H1 (cell line): ENCODE data around the gene HBEGF. TPM values are rescaled to one million over a fixed set of nuclear protein-coding genes. Genes with fewer than 3 reads are reported as not detected.

Experiments
- CTCF ChIA-PET: fragments of 300-600 bp; sonication (Branson Sonifier 250); formaldehyde crosslinking; loops from one replicate; lab custom pipeline; 2021; ENCODE audit not compliant: partially characterized antibody; lab: Charles Lee
- POLR2A ChIA-PET: fragments of 300-600 bp; sonication (Branson Sonifier 250); formaldehyde crosslinking; loops from one replicate; lab custom pipeline; 2021; ENCODE audit warnings: inconsistent platforms; ENCODE audit not compliant: partially characterized antibody; lab: Charles Lee
- DNase-seq, 2 experiments: peaks; one replicate each; pipeline versions ENCODE4 v3.0.0 to v3.0.0-alpha.2; 2010 to 2022; ENCODE audit warnings: low spot score in 2 of 2, low read depth in 1 of 2, mixed read lengths in 1 of 2
- FAIRE-seq: peaks from 2 replicates; lab custom pipeline; 2011; peaks lifted over from hg19 to GRCh38; lab: Jason Lieb, UNC
- H2AFZ ChIP-seq: 2 replicates; pipeline ENCODE4 v1.8.1; 2012; ENCODE audit warnings: low read length, inconsistent platforms
- H2AK5ac ChIP-seq: 2 replicates; pipeline ENCODE4 v1.6.1; 2013; ENCODE audit warnings: low read depth, low read length
- H2BK120ac ChIP-seq: replicated peaks from 2 replicates; pipeline ENCODE3; 2013; ENCODE audit warnings: low read depth, low read length, inconsistent platforms
- H2BK12ac ChIP-seq: 2 replicates; pipeline ENCODE4 v1.6.1; 2013; ENCODE audit warnings: low read depth, low read length
- H2BK15ac ChIP-seq: 2 replicates; pipeline ENCODE4 v1.6.1; 2013; ENCODE audit warnings: low read length
- H2BK20ac ChIP-seq: 2 replicates; pipeline ENCODE4 v1.6.1; 2013; ENCODE audit warnings: low read length
- H2BK5ac ChIP-seq: 2 replicates; pipeline ENCODE4 v1.6.1; 2013; ENCODE audit warnings: low read depth, low read length
- H3K14ac ChIP-seq: 2 replicates; pipeline ENCODE4 v1.6.1; 2013; ENCODE audit warnings: inconsistent platforms; ENCODE audit not compliant: insufficient read length
- H3K18ac ChIP-seq: 2 replicates; pipeline ENCODE4 v1.6.1; 2013; ENCODE audit warnings: low read length; ENCODE audit errors: extremely low read depth
- H3K23ac ChIP-seq: 2 replicates; pipeline ENCODE4 v1.6.1; 2013; ENCODE audit warnings: inconsistent platforms; ENCODE audit not compliant: insufficient read length
- H3K23me2 ChIP-seq: 2 replicates; pipeline ENCODE4 v1.6.1; 2013; ENCODE audit warnings: low read depth, low read length
- H3K27ac ChIP-seq: 2 replicates; pipeline ENCODE4 v1.6.1; 2011; ENCODE audit warnings: low read depth, low read length, inconsistent platforms
- H3K27me3 ChIP-seq, 4 experiments: replicated peaks in 1 of 4; 1 replicate in 1 of 4; 2 replicates in 3 of 4; pipeline versions ENCODE4 v1.6.1 to v1.8.1; 2011 to 2013; ENCODE audit warnings: low read length in 3 of 4, mild to moderate bottlenecking in 3 of 4, inconsistent platforms in 2 of 4, mixed read lengths in 2 of 4, moderate library complexity in 1 of 4; ENCODE audit not compliant: control insufficient read depth in 3 of 4, insufficient read depth in 3 of 4; ENCODE audit errors: extremely low read depth in 1 of 4
- H3K36me3 ChIP-seq, 4 experiments: 2 replicates each; pipeline versions ENCODE4 v1.6.1 to v1.8.1; 2011 to 2013; ENCODE audit warnings: mild to moderate bottlenecking in 4 of 4, low read length in 3 of 4, moderate library complexity in 2 of 4, control low read depth in 1 of 4, inconsistent platforms in 1 of 4; ENCODE audit not compliant: insufficient read depth in 4 of 4, control insufficient read depth in 2 of 4
- H3K4ac ChIP-seq: replicated peaks from 2 replicates; pipeline ENCODE3; 2013; ENCODE audit warnings: low read length, low read depth, mixed read lengths, inconsistent platforms; ENCODE audit not compliant: insufficient read length
- H3K4me1 ChIP-seq, 4 experiments: replicated peaks in 1 of 4; 1 replicate in 1 of 4; 2 replicates in 3 of 4; pipeline versions ENCODE4 v1.6.1 to v1.8.1; 2011 to 2013; ENCODE audit warnings: low read length in 3 of 4, inconsistent platforms in 2 of 4, mixed read lengths in 1 of 4; ENCODE audit not compliant: insufficient read depth in 4 of 4, control insufficient read depth in 3 of 4
- H3K4me2 ChIP-seq, 2 experiments: 2 replicates each; pipeline versions ENCODE4 v1.6.1 to v1.8.1; 2011 to 2013; ENCODE audit warnings: low read depth in 2 of 2, low read length in 2 of 2, control low read depth in 1 of 2, inconsistent platforms in 1 of 2, mild to moderate bottlenecking in 1 of 2; ENCODE audit not compliant: insufficient read depth in 1 of 2
- H3K4me3 ChIP-seq, 4 experiments: fragments of 200-600, 300-600 bp in 1 of 4; sonication (generic), shearing (Covaris generic), sonication (Bioruptor Twin) in 1 of 4; 2 replicates each; pipeline versions ENCODE4 v1.5.1 to v1.8.1; 2011 to 2016; ENCODE audit warnings: low read length in 4 of 4, low read depth in 3 of 4, control low read depth in 2 of 4, inconsistent platforms in 2 of 4, mild to moderate bottlenecking in 2 of 4, mixed read lengths in 1 of 4, moderate library complexity in 1 of 4; ENCODE audit not compliant: insufficient read depth in 2 of 4; ENCODE audit errors: extremely low read depth in 1 of 4
- H3K56ac ChIP-seq: replicated peaks from 2 replicates; pipeline ENCODE3; 2013; ENCODE audit warnings: low read depth, mild to moderate bottlenecking, mixed read lengths, low read length, inconsistent platforms; ENCODE audit not compliant: insufficient read length
- H3K79me1 ChIP-seq: 2 replicates; pipeline ENCODE4 v1.6.1; 2013; ENCODE audit warnings: low read depth, low read length, control low read depth
- H3K79me2 ChIP-seq, 2 experiments: 2 replicates each; pipeline versions ENCODE4 v1.6.1 to v1.8.1; 2012 to 2013; ENCODE audit warnings: low read length in 2 of 2, mild to moderate bottlenecking in 2 of 2, inconsistent platforms in 1 of 2; ENCODE audit not compliant: insufficient read depth in 2 of 2, control insufficient read depth in 1 of 2
- H3K9ac ChIP-seq, 4 experiments: replicated peaks in 1 of 4; 1 replicate in 1 of 4; 2 replicates in 3 of 4; pipeline versions ENCODE4 v1.6.1 to v1.8.1; 2011 to 2013; ENCODE audit warnings: low read depth in 3 of 4, low read length in 3 of 4, control low read depth in 2 of 4, mild to moderate bottlenecking in 2 of 4, moderate library complexity in 2 of 4, inconsistent platforms in 1 of 4; ENCODE audit errors: extremely low read depth in 1 of 4
- H3K9me3 ChIP-seq, 2 experiments: 2 replicates each; pipeline versions ENCODE4 v1.6.1 to v1.8.1; 2012 to 2013; ENCODE audit warnings: mild to moderate bottlenecking in 2 of 2, moderate library complexity in 2 of 2, control low read depth in 1 of 2, inconsistent platforms in 1 of 2, low read depth in 1 of 2, low read length in 1 of 2, mixed read lengths in 1 of 2; ENCODE audit not compliant: insufficient read depth in 2 of 2
- H4K20me1 ChIP-seq, 2 experiments: replicated peaks in 1 of 2; 2 replicates each; pipeline versions ENCODE3 to v1.8.1; 2011 to 2013; ENCODE audit warnings: inconsistent platforms in 2 of 2, low read length in 2 of 2, mild to moderate bottlenecking in 1 of 2; ENCODE audit not compliant: insufficient read depth in 2 of 2, control insufficient read depth in 1 of 2
- H4K5ac ChIP-seq: 2 replicates; pipeline ENCODE4 v1.6.1; 2013; ENCODE audit warnings: low read length, low read depth, mixed read lengths, inconsistent platforms; ENCODE audit not compliant: insufficient read length
- H4K8ac ChIP-seq: 2 replicates; pipeline ENCODE4 v1.8.0; 2013; ENCODE audit warnings: mild to moderate bottlenecking, moderate library complexity, low read length, inconsistent platforms; ENCODE audit not compliant: insufficient read depth; ENCODE audit errors: extremely low read depth
- H4K91ac ChIP-seq: replicated peaks from 2 replicates; pipeline ENCODE3; 2013; ENCODE audit warnings: low read length, mixed read lengths, inconsistent platforms; ENCODE audit not compliant: insufficient read length
- BRCA1 ChIP-seq: IDR thresholded peaks from 2 replicates; pipeline ENCODE4 v1.6.1; 2012; ENCODE audit warnings: low read depth, low read length, improper control_type of control experiment
- CREB1 ChIP-seq: IDR thresholded peaks from 2 replicates; pipeline ENCODE4 v1.6.1; 2012; ENCODE audit warnings: inconsistent platforms
- EGR1 ChIP-seq: IDR thresholded peaks from 2 replicates; pipeline ENCODE4 v1.6.1; 2011; ENCODE audit warnings: low read depth, low read length, borderline replicate concordance
- EZH2 ChIP-seq: fragments of 200-600 bp; sonication (generic); IDR thresholded peaks from 2 replicates; pipeline ENCODE4 v1.7.1; 2012; ENCODE audit warnings: low read depth, mild to moderate bottlenecking, moderate library complexity, low read length, inconsistent platforms; ENCODE audit not compliant: severe bottlenecking
- HDAC2 ChIP-seq, 2 experiments: fragments of 300-600 bp in 1 of 2; sonication (generic) in 1 of 2; IDR thresholded peaks; 2 replicates each; pipeline ENCODE4 v1.6.1; 2011 to 2012; ENCODE audit warnings: low read depth in 2 of 2, low read length in 2 of 2, mild to moderate bottlenecking in 2 of 2, moderate library complexity in 2 of 2, borderline replicate concordance in 1 of 2, inconsistent platforms in 1 of 2
- KDM1A ChIP-seq: fragments of 200-600, 300-600 bp; sonication (generic); IDR thresholded peaks from 2 replicates; pipeline ENCODE4 v1.7.1; 2016; ENCODE audit warnings: mild to moderate bottlenecking, low read length, borderline replicate concordance
- PHF8 ChIP-seq: fragments of 200-600 bp; sonication (generic); conservative IDR thresholded peaks from 2 replicates; pipeline ENCODE4 v1.7.1; 2012; ENCODE audit warnings: low read depth, mild to moderate bottlenecking, inconsistent platforms, low read length, moderate library complexity
- POLR2A ChIP-seq, 2 experiments: IDR thresholded peaks; 1 replicate in 1 of 2; 2 replicates in 1 of 2; pipeline ENCODE4 v1.6.1; 2011; ENCODE audit warnings: low read depth in 2 of 2, low read length in 2 of 2, mild to moderate bottlenecking in 2 of 2; ENCODE audit errors: control extremely low read depth in 1 of 2
- RNF2 ChIP-seq: fragments of 200-900, 300-1000 bp; sonication (generic); IDR thresholded peaks from 2 replicates; pipeline ENCODE4 v1.7.1; 2016; ENCODE audit warnings: borderline replicate concordance, low read depth, mild to moderate bottlenecking, antibody characterized with exemption, low read length; ENCODE audit not compliant: poor library complexity, severe bottlenecking; ENCODE audit errors: missing control alignments
- SIRT6 ChIP-seq: IDR thresholded peaks from one replicate; pipeline ENCODE4 v1.7.1; 2012; ENCODE audit warnings: low read length, inconsistent platforms
- SP2 ChIP-seq: IDR thresholded peaks from 2 replicates; pipeline ENCODE4 v1.6.1; 2012; ENCODE audit warnings: mild to moderate bottlenecking, low read length, inconsistent platforms
- SUZ12 ChIP-seq: fragments of 200-600 bp; sonication (generic); IDR thresholded peaks from 2 replicates; pipeline ENCODE4 v1.6.1; 2012; ENCODE audit warnings: mild to moderate bottlenecking, inconsistent platforms, low read length, moderate library complexity, mixed read lengths
- TBP ChIP-seq: IDR thresholded peaks from 2 replicates; pipeline ENCODE4 v1.6.1; 2011; ENCODE audit warnings: low read depth, low read length, improper control_type of control experiment
- YY1 ChIP-seq: IDR thresholded peaks from 2 replicates; pipeline ENCODE4 v1.6.1; 2011; ENCODE audit warnings: low read depth, mild to moderate bottlenecking, low read length
- WGBS, 2 experiments: shearing (Covaris generic) in 1 of 2; methylation state at CpG; one replicate each; pipeline versions ENCODE4 v1.1.6 to v1.1.7; 2013 to 2015; ENCODE audit warnings: low lambda C conversion rate in 2 of 2, mixed read lengths in 2 of 2, inconsistent platforms in 1 of 2, low coverage in 1 of 2, missing lambda C conversion rate in 1 of 2; ENCODE audit not compliant: insufficient replicate concordance in 2 of 2, insufficient coverage in 1 of 2, insufficient read length in 1 of 2; ENCODE audit errors: extremely low coverage in 1 of 2, missing lambda C conversion rate in 1 of 2; 5-methylcytosine and 5-hydroxymethylcytosine counted together
- polyA plus RNA-seq, 7 experiments: library from polyadenylated mRNA; depleted of rRNA in 3 of 7; stranded (reverse) in 5 of 7; unstranded in 2 of 7; fragments of >200 nt in 5 of 7; fragments of 200-250 nt in 2 of 7; gene quantifications; 1 replicate in 5 of 7; 2 replicates in 1 of 7; 4 replicates in 1 of 7; pipeline versions ENCODE4 v1.2.1 to v1.2.3, GENCODE V29; 2011 to 2013; ENCODE audit warnings: missing spikeins in 2 of 7, mixed read lengths in 2 of 7
- total RNA-seq: library from RNA; stranded (reverse); fragmentation: NEBNext Ultra II Directional; extraction: Animal tissue kit (Norgen Biotek cat#: 25700); gene quantifications from 2 replicates; pipeline ENCODE4 v1.2.1, GENCODE V29; 2021
- TF ChIP-seq, protein P1 (sequence below): IDR thresholded peaks from 2 replicates; pipeline ENCODE4 v1.6.1; 2012; ENCODE audit warnings: inconsistent platforms

The HBEGF gene
- total and polyA plus RNA-seq, 2 of the 8 experiments (the other 6 are each of a cell fraction or from before 2014, with no cell fraction given), result 2.4 to 2.5 TPM

GRCh38 chr5:140319833-140320232 is 26.6 kb downstream of the HBEGF start:
- CTCF ChIA-PET, result interaction anchor here (1.4 to 1.6 kb wide), 2 partner anchors 9 to 59 kb away, joined by 3 to 4 read pairs; no protein-coding TSS in a partner anchor
- TF ChIP-seq SIRT6 (no peak), PHF8 (no peak), RNF2 (no peak), EZH2 (no peak), EGR1 (no peak), KDM1A (no peak), CREB1 (no peak), POLR2A (IDR thresholded peaks at IDR 0.05; ENCODE audit: control extremely low read depth in 1 of 2, low read depth in 2 of 2, low read length in 2 of 2) (no peak), SUZ12 (no peak), BRCA1 (no peak), SP2 (no peak), HDAC2 (IDR thresholded peaks at IDR 0.05; ENCODE audit: borderline replicate concordance in 1 of 2, low read depth in 2 of 2, low read length in 2 of 2) (no peak), TBP (no peak), YY1 (no peak)
- TF ChIP-seq, protein P1, sequence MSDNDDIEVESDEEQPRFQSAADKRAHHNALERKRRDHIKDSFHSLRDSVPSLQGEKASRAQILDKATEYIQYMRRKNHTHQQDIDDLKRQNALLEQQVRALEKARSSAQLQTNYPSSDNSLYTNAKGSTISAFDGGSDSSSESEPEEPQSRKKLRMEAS, result no peak

More at GRCh38 chr5:140319833-140320232, 26.6 kb downstream of the HBEGF start:
- no peaks in the 10 kb centered on the region for H3K23me2 ChIP-seq
- H4K20me1 ChIP-seq, result no peaks in the 10 kb centered on the region
- no peak overlapping the region for H3K23ac ChIP-seq
- no peak overlapping the region for H2BK120ac ChIP-seq
- no peaks in the 10 kb centered on the region for H3K36me3 ChIP-seq
- no peak overlapping the region for H2BK5ac ChIP-seq
- no peak overlapping the region for H2BK15ac ChIP-seq
- H2BK20ac ChIP-seq, result no peak overlapping the region
- no peak overlapping the region for H3K4me3 ChIP-seq
- no peak overlapping the region for H2AFZ ChIP-seq
- POLR2A ChIA-PET, result no interaction called here
- no peak overlapping the region for H4K5ac ChIP-seq
- no peak overlapping the region for H4K8ac ChIP-seq
- no peaks in the 10 kb centered on the region for H3K79me2 ChIP-seq
- H4K91ac ChIP-seq, result no peak overlapping the region
- H2BK12ac ChIP-seq, result no peak overlapping the region
- no peaks in the 10 kb centered on the region for H3K27me3 ChIP-seq
- no peak overlapping the region for H3K4me2 ChIP-seq
- H3K4ac ChIP-seq, result no peak overlapping the region
- no peak overlapping the region for H3K14ac ChIP-seq
- 87% methylated on average over 1 of the region's 1 CpG; no CpG with 5 or more reads in 1 of the 2 experiments for WGBS, 2 experiments
- DNase-seq (no peak), FAIRE-seq (no peak)
- no peak overlapping the region for H3K56ac ChIP-seq
- H3K9ac ChIP-seq, result no peak overlapping the region
- no peak overlapping the region for H3K27ac ChIP-seq
- H3K18ac ChIP-seq, result no peak overlapping the region
- H2AK5ac ChIP-seq, result no peak overlapping the region
- no peaks in the 10 kb centered on the region for H3K9me3 ChIP-seq
- H3K79me1 ChIP-seq, result no peaks in the 10 kb centered on the region
- H3K4me1 ChIP-seq, result no peaks in the 10 kb centered on the region; a peak in 1 of 7 replicates
